ENCODE data around the gene CBLIF.

- TF ChIP-seq EZH2 (IDR thresholded peaks at IDR 0.05; ENCODE audit: insufficient read depth, poor library complexity, severe bottlenecking) (no peak), EZH2phosphoT487 (IDR thresholded peaks at IDR 0.05; ENCODE audit: insufficient read depth, low read depth) (no peak)
Observed at GRCh38 chr11:59846556-59846955, 1.3 kb upstream of the CBLIF start.

All from GM23248 (cell line).